Mucosa of stomach (tissue), 1 donor: ENCODE measurements around the gene CASP12.

Experiments used
- H3K27me3 ChIP-seq: one replicate; pipeline ENCODE4 v1.7.0; 2013; ENCODE audit warnings: mild to moderate bottlenecking, low read length; ENCODE audit not compliant: control insufficient read depth, insufficient read depth
- H3K36me3 ChIP-seq: one replicate; pipeline ENCODE4 v1.7.0; 2013; ENCODE audit warnings: low read length; ENCODE audit not compliant: control insufficient read depth, insufficient read depth
- H3K4me1 ChIP-seq: one replicate; pipeline ENCODE4 v1.7.0; 2013; ENCODE audit warnings: mild to moderate bottlenecking, low read length; ENCODE audit not compliant: control insufficient read depth, insufficient read depth
- H3K4me3 ChIP-seq: one replicate; pipeline ENCODE4 v1.7.0; 2013; ENCODE audit warnings: low read length
- H3K9ac ChIP-seq: one replicate; pipeline ENCODE4 v1.7.0; 2013; ENCODE audit warnings: mild to moderate bottlenecking, low read length, moderate library complexity
- H3K9me3 ChIP-seq: one replicate; pipeline ENCODE4 v1.7.0; 2013; ENCODE audit warnings: mild to moderate bottlenecking, low read length, moderate library complexity; ENCODE audit not compliant: control insufficient read depth
- donor health status: Pancreatic carcinoma.

The CASP12 gene

GRCh38 chr11:104916442-104916841 lies 18.2 kb upstream of the CASP12 start:
- no peak overlapping the region for H3K4me3 ChIP-seq
- H3K9me3 ChIP-seq = no peaks in the 10 kb centered on the region
- H3K9ac ChIP-seq = no peak overlapping the region
- H3K27me3 ChIP-seq = no peaks in the 10 kb centered on the region
- H3K36me3 ChIP-seq = no peaks in the 10 kb centered on the region
- no peaks in the 10 kb centered on the region for H3K4me1 ChIP-seq

GRCh38 chr11:104912102-104912501 lies 13.8 kb upstream of the CASP12 start:
- H3K9ac ChIP-seq = no peak overlapping the region
- no peaks in the 10 kb centered on the region for H3K27me3 ChIP-seq
- H3K4me3 ChIP-seq = no peak overlapping the region
- no peaks in the 10 kb centered on the region for H3K36me3 ChIP-seq
- H3K4me1 ChIP-seq = no peaks in the 10 kb centered on the region
- H3K9me3 ChIP-seq = no peaks in the 10 kb centered on the region

GRCh38 chr11:104908186-104908531 lies 9.9 kb upstream of the CASP12 start:
- Histone ChIP-seq H3K4me3 (no peak overlapping the region), H3K27me3 (no peaks in the 10 kb centered on the region), H3K9me3 (no peaks in the 10 kb centered on the region), H3K4me1 (no peaks in the 10 kb centered on the region), H3K9ac (no peak overlapping the region), H3K36me3 (no peaks in the 10 kb centered on the region)

- H3K9me3 ChIP-seq = no peaks in the 10 kb centered on the region
- no peaks in the 10 kb centered on the region for H3K4me1 ChIP-seq
- no peak overlapping the region for H3K4me3 ChIP-seq
- H3K27me3 ChIP-seq = no peaks in the 10 kb centered on the region
- no peak overlapping the region for H3K9ac ChIP-seq
- H3K36me3 ChIP-seq = no peaks in the 10 kb centered on the region
Observed at GRCh38 chr11:104907521-104908185, 9.4 kb upstream of the CASP12 start.

GRCh38 chr11:104905271-104905670 lies 7.0 kb upstream of the CASP12 start:
- no peaks in the 10 kb centered on the region for H3K36me3 ChIP-seq
- no peak overlapping the region for H3K9ac ChIP-seq
- H3K4me3 ChIP-seq = no peak overlapping the region
- no peaks in the 10 kb centered on the region for H3K9me3 ChIP-seq
- H3K27me3 ChIP-seq = no peaks in the 10 kb centered on the region
- no peaks in the 10 kb centered on the region for H3K4me1 ChIP-seq

GRCh38 chr11:104899226-104899625 lies 966 bp upstream of the CASP12 start:
- Histone ChIP-seq H3K9me3 (no peaks in the 10 kb centered on the region), H3K9ac (no peak overlapping the region), H3K27me3 (no peaks in the 10 kb centered on the region), H3K4me3 (no peak overlapping the region), H3K4me1 (no peaks in the 10 kb centered on the region), H3K36me3 (no peaks in the 10 kb centered on the region)

- Histone ChIP-seq H3K4me1 (no peaks in the 10 kb centered on the region), H3K9ac (peak overlapping the region; percentile 23), H3K36me3 (no peaks in the 10 kb centered on the region), H3K4me3 (no peak overlapping the region), H3K27me3 (no peaks in the 10 kb centered on the region), H3K9me3 (no peaks in the 10 kb centered on the region)
Observed at GRCh38 chr11:104898685-104899013, 389 bp upstream of the CASP12 start.

GRCh38 chr11:104895634-104896033 lies 2.6 kb downstream of the CASP12 start:
- Histone ChIP-seq H3K27me3 (no peaks in the 10 kb centered on the region), H3K9me3 (no peaks in the 10 kb centered on the region), H3K9ac (no peak overlapping the region), H3K4me1 (no peaks in the 10 kb centered on the region), H3K4me3 (no peak overlapping the region), H3K36me3 (no peaks in the 10 kb centered on the region)

GRCh38 chr11:104893876-104894275 lies 4.4 kb downstream of the CASP12 start:
- no peak overlapping the region for H3K9ac ChIP-seq
- no peaks in the 10 kb centered on the region for H3K27me3 ChIP-seq
- no peaks in the 10 kb centered on the region for H3K36me3 ChIP-seq
- no peaks in the 10 kb centered on the region for H3K4me1 ChIP-seq
- no peak overlapping the region for H3K4me3 ChIP-seq
- no peaks in the 10 kb centered on the region for H3K9me3 ChIP-seq

- no peaks in the 10 kb centered on the region for H3K4me1 ChIP-seq
- H3K9me3 ChIP-seq = no peaks in the 10 kb centered on the region
- no peak overlapping the region for H3K9ac ChIP-seq
- H3K4me3 ChIP-seq = no peak overlapping the region
- no peaks in the 10 kb centered on the region for H3K27me3 ChIP-seq
- H3K36me3 ChIP-seq = no peaks in the 10 kb centered on the region
Observed at GRCh38 chr11:104892723-104893511, 5.3 kb downstream of the CASP12 start.

GRCh38 chr11:104891135-104891534 lies 7.1 kb downstream of the CASP12 start:
- Histone ChIP-seq H3K9ac (no peak overlapping the region), H3K27me3 (no peaks in the 10 kb centered on the region), H3K4me3 (no peak overlapping the region), H3K4me1 (no peaks in the 10 kb centered on the region), H3K9me3 (no peaks in the 10 kb centered on the region), H3K36me3 (no peaks in the 10 kb centered on the region)

GRCh38 chr11:104883342-104883741 lies 14.9 kb downstream of the CASP12 start:
- H3K36me3 ChIP-seq = no peaks in the 10 kb centered on the region

More at GRCh38 chr11:104883342-104883741, 14.9 kb downstream of the CASP12 start:
- Histone ChIP-seq H3K27me3 (no peaks in the 10 kb centered on the region), H3K4me1 (no peaks in the 10 kb centered on the region), H3K4me3 (no peak overlapping the region), H3K9me3 (no peaks in the 10 kb centered on the region), H3K9ac (no peak overlapping the region)
